Mucosa of rectum (tissue), 2 donors: ENCODE results near the gene SNX11.

ENCODE experiments used
- H3K27ac ChIP-seq, 2 donors: one replicate each; pipeline ENCODE4 v1.7.0; 2013; ENCODE audit warnings: inconsistent platforms in 2 of 2, low read depth in 2 of 2, low read length in 2 of 2
- H3K27me3 ChIP-seq, 2 donors: one replicate each; pipeline ENCODE4 v1.7.0; 2013; ENCODE audit warnings: low read length in 2 of 2; ENCODE audit not compliant: control insufficient read depth in 2 of 2, insufficient read depth in 2 of 2
- H3K36me3 ChIP-seq, 2 donors: one replicate each; pipeline ENCODE4 v1.7.0; 2013; ENCODE audit warnings: low read length in 2 of 2; ENCODE audit not compliant: control insufficient read depth in 2 of 2, insufficient read depth in 2 of 2
- H3K4me1 ChIP-seq, 2 donors: one replicate each; pipeline ENCODE4 v1.7.0; 2013; ENCODE audit warnings: low read length in 2 of 2, mild to moderate bottlenecking in 1 of 2; ENCODE audit not compliant: control insufficient read depth in 2 of 2, insufficient read depth in 2 of 2
- H3K4me3 ChIP-seq, 2 donors: one replicate each; pipeline ENCODE4 v1.7.0; 2013; ENCODE audit warnings: low read length in 2 of 2
- H3K9ac ChIP-seq, 2 donors: one replicate each; pipeline ENCODE4 v1.7.0; 2013; ENCODE audit warnings: low read length in 2 of 2, low read depth in 1 of 2, mild to moderate bottlenecking in 1 of 2
- H3K9me3 ChIP-seq, 2 donors: one replicate each; pipeline ENCODE4 v1.7.0; 2013; ENCODE audit warnings: low read length in 2 of 2; ENCODE audit not compliant: control insufficient read depth in 2 of 2
- donor health status: healthy.
- donor health status: Normal muscosa, but diverticular disease.

Gene SNX11

GRCh38 chr17:48148029-48148770 is 40.6 kb downstream of the SNX11 start:
- Histone ChIP-seq H3K9ac (no peak overlapping the region), H3K4me3 (no peak overlapping the region), H3K36me3 (no peaks in the 10 kb centered on the region), H3K9me3 (no peaks in the 10 kb centered on the region), H3K27me3 (peaks cover 0 to 2% of the 10 kb centered on the region in 2 donors), H3K27ac (no peak overlapping the region), H3K4me1 (peaks cover 0 to 2% of the 10 kb centered on the region in 2 donors)

- Histone ChIP-seq H3K27ac (no peak overlapping the region), H3K4me3 (no peak overlapping the region), H3K4me1 (peaks cover 2 to 9% of the 10 kb centered on the region in 2 donors), H3K36me3 (no peaks in the 10 kb centered on the region), H3K9ac (no peak overlapping the region), H3K27me3 (peaks cover 0 to 2% of the 10 kb centered on the region in 2 donors), H3K9me3 (no peaks in the 10 kb centered on the region)
Measured at GRCh38 chr17:48148854-48149786, 41.6 kb downstream of the SNX11 start.

- peaks cover 0 to 2% of the 10 kb centered on the region in 2 donors for H3K27me3 ChIP-seq
- H3K9me3 ChIP-seq = no peaks in the 10 kb centered on the region
- H3K36me3 ChIP-seq = no peaks in the 10 kb centered on the region
- H3K27ac ChIP-seq = no peak overlapping the region
- H3K4me3 ChIP-seq = no peak overlapping the region
- H3K9ac ChIP-seq = no peak overlapping the region
- peaks cover 5 to 12% of the 10 kb centered on the region in 2 donors for H3K4me1 ChIP-seq
Measured at GRCh38 chr17:48149787-48150463, 42.4 kb downstream of the SNX11 start.

GRCh38 chr17:48150597-48151001 is 43.0 kb downstream of the SNX11 start:
- H3K9me3 ChIP-seq = no peaks in the 10 kb centered on the region
- no peaks in the 10 kb centered on the region for H3K36me3 ChIP-seq
- no peak overlapping the region for H3K4me3 ChIP-seq
- peaks cover 0 to 2% of the 10 kb centered on the region in 2 donors for H3K27me3 ChIP-seq
- H3K4me1 ChIP-seq = peaks cover 5 to 10% of the 10 kb centered on the region in 2 donors
- H3K27ac ChIP-seq = no peak overlapping the region
- H3K9ac ChIP-seq = no peak overlapping the region

GRCh38 chr17:48151220-48151619 is 43.7 kb downstream of the SNX11 start:
- Histone ChIP-seq H3K4me3 (no peak overlapping the region), H3K27ac (no peak overlapping the region), H3K9ac (no peak overlapping the region), H3K9me3 (no peaks in the 10 kb centered on the region), H3K4me1 (peaks cover 5 to 10% of the 10 kb centered on the region in 2 donors), H3K36me3 (no peaks in the 10 kb centered on the region), H3K27me3 (peaks cover 0 to 2% of the 10 kb centered on the region in 2 donors)

- peaks cover 5 to 10% of the 10 kb centered on the region in 2 donors for H3K4me1 ChIP-seq
- H3K27me3 ChIP-seq = peaks cover 0 to 2% of the 10 kb centered on the region in 2 donors
- no peaks in the 10 kb centered on the region for H3K36me3 ChIP-seq
- no peak overlapping the region for H3K4me3 ChIP-seq
- no peak overlapping the region for H3K9ac ChIP-seq
- H3K27ac ChIP-seq = no peak overlapping the region
- no peaks in the 10 kb centered on the region for H3K9me3 ChIP-seq
Measured at GRCh38 chr17:48152289-48152688, 44.7 kb downstream of the SNX11 start.

GRCh38 chr17:48153691-48154358 is 46.3 kb downstream of the SNX11 start:
- Histone ChIP-seq H3K36me3 (no peaks in the 10 kb centered on the region), H3K27ac (peak overlapping the region; percentile 0 to 37), H3K27me3 (peaks cover 0 to 2% of the 10 kb centered on the region in 2 donors)

GRCh38 chr17:48155889-48156611 is 48.5 kb downstream of the SNX11 start:
- no peak overlapping the region for H3K9ac ChIP-seq
- no peaks in the 10 kb centered on the region for H3K27me3 ChIP-seq
- peaks cover 5 to 21% of the 10 kb centered on the region in 2 donors for H3K4me1 ChIP-seq

More at GRCh38 chr17:48153691-48154358, 46.3 kb downstream of the SNX11 start:
- Histone ChIP-seq H3K9me3 (no peaks in the 10 kb centered on the region), H3K4me1 (peaks cover 5 to 10% of the 10 kb centered on the region in 2 donors), H3K9ac (no peak overlapping the region), H3K4me3 (no peak overlapping the region)

GRCh38 chr17:48159232-48159631 is 51.7 kb downstream of the SNX11 start:
- Histone ChIP-seq H3K27ac (no peak overlapping the region), H3K4me1 (peaks cover 9 to 29% of the 10 kb centered on the region in 2 donors), H3K9ac (no peak overlapping the region), H3K9me3 (no peaks in the 10 kb centered on the region), H3K36me3 (no peaks in the 10 kb centered on the region), H3K4me3 (no peak overlapping the region), H3K27me3 (no peaks in the 10 kb centered on the region)

More at GRCh38 chr17:48155889-48156611, 48.5 kb downstream of the SNX11 start:
- no peaks in the 10 kb centered on the region for H3K9me3 ChIP-seq
- H3K36me3 ChIP-seq = no peaks in the 10 kb centered on the region
- H3K27ac ChIP-seq = no peak overlapping the region
- no peak overlapping the region for H3K4me3 ChIP-seq
